CD14-positive monocyte (primary cell): ENCODE measurements around the gene BAG3. TPM values are rescaled to one million over a fixed set of nuclear protein-coding genes. Genes with fewer than 3 reads are reported as not detected.

Experiments
- DNase-seq, 3 donors: peaks; one replicate each; pipeline ENCODE4 v3.0.0-alpha.2; 2011 to 2022
- H2AFZ ChIP-seq: 2 replicates; pipeline ENCODE4 v1.6.0; 2012; ENCODE audit warnings: mild to moderate bottlenecking, low read depth, low read length, inconsistent platforms; ENCODE audit not compliant: insufficient read depth, poor library complexity, severe bottlenecking
- H3K27ac ChIP-seq, 2 donors: 1 replicate in 1 of 2; 2 replicates in 1 of 2; pipeline ENCODE4 v1.5.1; 2012 to 2013; ENCODE audit warnings: low read length in 2 of 2, control low read depth in 1 of 2, inconsistent platforms in 1 of 2, low read depth in 1 of 2, mild to moderate bottlenecking in 1 of 2
- H3K27me3 ChIP-seq, 2 donors: one replicate each; pipeline versions ENCODE4 v1.6.0 to v1.6.1; 2011 to 2013; ENCODE audit warnings: low read length in 2 of 2; ENCODE audit not compliant: control insufficient read depth in 2 of 2, insufficient read depth in 2 of 2
- H3K36me3 ChIP-seq, 2 donors: replicated peaks in 1 of 2; 1 replicate in 1 of 2; 2 replicates in 1 of 2; pipeline versions ENCODE4 v1.5.1 to v1.6.1; 2012 to 2013; ENCODE audit warnings: low read length in 2 of 2, control low read depth in 1 of 2, inconsistent platforms in 1 of 2, mild to moderate bottlenecking in 1 of 2; ENCODE audit not compliant: insufficient read depth in 2 of 2, control insufficient read depth in 1 of 2
- H3K4me1 ChIP-seq, 2 donors: 1 replicate in 1 of 2; 2 replicates in 1 of 2; pipeline versions ENCODE4 v1.5.1 to v1.6.1; 2012 to 2013; ENCODE audit warnings: low read length in 2 of 2, control low read depth in 1 of 2, inconsistent platforms in 1 of 2, mild to moderate bottlenecking in 1 of 2, moderate library complexity in 1 of 2; ENCODE audit not compliant: insufficient read depth in 2 of 2, control insufficient read depth in 1 of 2
- H3K4me2 ChIP-seq: replicated peaks from 2 replicates; pipeline ENCODE3; 2012; ENCODE audit warnings: low read length, moderate library complexity, mild to moderate bottlenecking; ENCODE audit not compliant: poor library complexity, severe bottlenecking; ENCODE audit errors: extremely low read depth
- H3K4me3 ChIP-seq, 3 experiments: fragments of 200-600 bp in 1 of 3; sonication (generic) in 1 of 3; replicated peaks in 1 of 3; 1 replicate in 2 of 3; 2 replicates in 1 of 3; pipeline ENCODE4 v1.5.1; 2011 to 2013; ENCODE audit warnings: low read length in 3 of 3, mild to moderate bottlenecking in 3 of 3, control low read depth in 2 of 3, low read depth in 2 of 3, inconsistent platforms in 1 of 3, moderate library complexity in 1 of 3
- H3K79me2 ChIP-seq: 2 replicates; pipeline ENCODE4 v1.6.0; 2012; ENCODE audit warnings: mild to moderate bottlenecking, control low read depth, inconsistent platforms, low read length, moderate library complexity; ENCODE audit not compliant: insufficient read depth
- H3K9ac ChIP-seq: 2 replicates; pipeline ENCODE4 v1.6.0; 2017; ENCODE audit warnings: low read length, mild to moderate bottlenecking; ENCODE audit not compliant: insufficient read depth, poor library complexity, severe bottlenecking
- H3K9me3 ChIP-seq, 2 donors: replicated peaks in 1 of 2; 1 replicate in 1 of 2; 2 replicates in 1 of 2; pipeline versions ENCODE4 v1.5.1 to v1.6.1; 2012 to 2013; ENCODE audit warnings: low read length in 2 of 2, control low read depth in 1 of 2; ENCODE audit not compliant: control insufficient read depth in 1 of 2, insufficient read depth in 1 of 2
- H4K20me1 ChIP-seq: 2 replicates; pipeline ENCODE4 v1.6.0; 2012; ENCODE audit warnings: mild to moderate bottlenecking, low read length, control low read depth, moderate library complexity; ENCODE audit not compliant: insufficient read depth
- H3K27ac Mint-ChIP-seq, 7 donors: one replicate each; pipeline ENCODE4 v1.8.0; 2020; ENCODE audit warnings: mild to moderate bottlenecking in 7 of 7, mixed read lengths in 7 of 7, moderate library complexity in 6 of 7, inconsistent platforms in 2 of 7
- H3K27me3 Mint-ChIP-seq, 3 donors: one replicate each; pipeline ENCODE4 v1.8.0; 2021 to 2022; ENCODE audit warnings: low read depth in 3 of 3, mild to moderate bottlenecking in 3 of 3, mixed read lengths in 3 of 3, moderate library complexity in 3 of 3, inconsistent platforms in 1 of 3
- H3K36me3 Mint-ChIP-seq, 2 donors: one replicate each; pipeline ENCODE4 v1.8.0; 2020; ENCODE audit warnings: mixed read lengths in 2 of 2, inconsistent platforms in 1 of 2, mild to moderate bottlenecking in 1 of 2
- H3K4me1 Mint-ChIP-seq: one replicate; pipeline ENCODE4 v1.8.0; 2020; ENCODE audit warnings: mild to moderate bottlenecking, mixed read lengths
- H3K4me3 Mint-ChIP-seq, 2 donors: one replicate each; pipeline ENCODE4 v1.8.0; 2020; ENCODE audit warnings: mild to moderate bottlenecking in 2 of 2, mixed read lengths in 2 of 2, moderate library complexity in 1 of 2
- H3K9me3 Mint-ChIP-seq, 7 donors: one replicate each; pipeline ENCODE4 v1.8.0; 2020 to 2022; ENCODE audit warnings: mixed read lengths in 7 of 7, mild to moderate bottlenecking in 6 of 7, moderate library complexity in 6 of 7, inconsistent platforms in 2 of 7
- CTCF ChIP-seq: fragments of 200-600 bp; IDR thresholded peaks from one replicate; pipeline ENCODE4 v1.8.0; 2022; ENCODE audit warnings: antibody characterized with exemption, mild to moderate bottlenecking
- WGBS: methylation state at CpG from one replicate; pipeline ENCODE4 v1.1.5; 2013; ENCODE audit warnings: missing lambda C conversion rate; ENCODE audit not compliant: insufficient coverage; 5-methylcytosine and 5-hydroxymethylcytosine counted together
- intact Hi-C, 2 donors: fragments of 100-400 bp; cut with micrococcal nuclease; formaldehyde crosslinking; loops; one replicate each; pipeline versions ENCODE4 v1.15.0 to v1.15.1; 2023
- polyA plus RNA-seq, 3 donors: library from polyadenylated mRNA; depleted of rRNA in 1 of 3; unstranded in 2 of 3; stranded (reverse) in 1 of 3; fragments of 300-500 nt in 2 of 3; fragments of >200 nt in 1 of 3; fragmentation: Illumina TruSeq in 2 of 3; gene quantifications; 1 replicate in 2 of 3; 2 replicates in 1 of 3; pipeline ENCODE4 v1.2.3, GENCODE V29; 2012 to 2021

Gene BAG3
- polyA plus RNA-seq, 3 donors = 1.0 to 10.2 (median 2.8) TPM

GRCh38 chr10:119666709-119667004 is 15.5 kb downstream of the BAG3 start:
- Histone ChIP-seq H3K36me3 (peaks cover 4 to 18% of the 10 kb centered on the region in 2 donors), H3K4me2 (no peak overlapping the region), H2AFZ (no peak overlapping the region), H3K27ac (no peak overlapping the region), H3K79me2 (no peaks in the 10 kb centered on the region), H3K9ac (no peak overlapping the region), H3K27me3 (no peaks in the 10 kb centered on the region), H3K9me3 (no peaks in the 10 kb centered on the region), H3K4me3 (no peak overlapping the region), H4K20me1 (peaks cover 9% of the 10 kb centered on the region), H3K4me1 (no peaks in the 10 kb centered on the region)
- no peak for TF ChIP-seq CTCF
- no peak for DNase-seq
- peaks cover 7% of the 10 kb centered on the region for H3K4me1 Mint-ChIP-seq
- peaks cover 0 to 2% (median 1%) of the 10 kb centered on the region in 3 donors for H3K27me3 Mint-ChIP-seq
- intact Hi-C loops = no loop called here
- H3K27ac Mint-ChIP-seq = peak overlapping the region in 1 of 7 donors; percentile 62
- no peak overlapping the region for H3K4me3 Mint-ChIP-seq
- no peaks in the 10 kb centered on the region for H3K9me3 Mint-ChIP-seq
- H3K36me3 Mint-ChIP-seq = peaks cover 17 to 21% of the 10 kb centered on the region in 2 donors
- WGBS = 100% methylated on average over 2 of the region's 2 CpGs

GRCh38 chr10:119667562-119668328 is 16.6 kb downstream of the BAG3 start:
- intact Hi-C loops = no loop called here
- Mint-ChIP-seq H3K4me1 (peaks cover 7% of the 10 kb centered on the region), H3K4me3 (no peak overlapping the region), H3K36me3 (peaks cover 27 to 31% of the 10 kb centered on the region in 2 donors), H3K27ac (peak overlapping the region in 1 of 7 donors; percentile 10), H3K27me3 (peaks cover under 1 to 4% (median 2%) of the 10 kb centered on the region in 3 donors), H3K9me3 (no peaks in the 10 kb centered on the region)
- Histone ChIP-seq H4K20me1 (peaks cover 9% of the 10 kb centered on the region), H3K9me3 (no peaks in the 10 kb centered on the region), H3K9ac (no peak overlapping the region), H3K36me3 (peaks cover 6 to 29% of the 10 kb centered on the region in 2 donors), H3K4me2 (no peak overlapping the region), H3K4me1 (no peaks in the 10 kb centered on the region), H3K27me3 (no peaks in the 10 kb centered on the region), H3K27ac (no peak overlapping the region), H3K79me2 (no peaks in the 10 kb centered on the region), H2AFZ (no peak overlapping the region), H3K4me3 (no peak overlapping the region)
- WGBS = 83% methylated on average over 11 of the region's 12 CpGs
- no peak for TF ChIP-seq CTCF
- DNase-seq = no peak
